Kasumi-1 (cell line): ENCODE results near the gene AMER2.

ENCODE experiments used
- DNase-seq, 2 experiments: peaks; one replicate each; lab custom pipeline; 2025; lab: John Stamatoyannopoulos, UW

AMER2 gene

DNA sequence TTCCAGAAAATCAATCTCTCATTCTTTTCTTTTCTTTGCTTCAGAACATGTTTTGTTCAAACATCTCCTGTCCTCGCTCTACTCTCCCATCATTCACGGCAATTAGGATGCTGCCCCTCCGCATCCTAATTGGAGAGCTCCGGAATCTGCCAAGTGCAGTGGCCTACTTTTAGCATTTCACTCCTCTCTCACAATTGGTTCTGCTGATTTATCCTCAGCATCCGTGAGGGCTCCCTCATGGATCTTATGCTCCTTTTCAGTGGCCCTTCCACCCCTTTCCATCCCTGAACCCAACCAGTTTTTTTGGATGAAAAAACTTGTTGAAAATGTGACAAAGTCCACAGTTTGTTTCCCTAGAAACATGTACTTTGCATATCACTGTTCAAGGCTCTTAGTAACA, 22.4 kb downstream of the AMER2 start:
- no peak for DNase-seq

DNA sequence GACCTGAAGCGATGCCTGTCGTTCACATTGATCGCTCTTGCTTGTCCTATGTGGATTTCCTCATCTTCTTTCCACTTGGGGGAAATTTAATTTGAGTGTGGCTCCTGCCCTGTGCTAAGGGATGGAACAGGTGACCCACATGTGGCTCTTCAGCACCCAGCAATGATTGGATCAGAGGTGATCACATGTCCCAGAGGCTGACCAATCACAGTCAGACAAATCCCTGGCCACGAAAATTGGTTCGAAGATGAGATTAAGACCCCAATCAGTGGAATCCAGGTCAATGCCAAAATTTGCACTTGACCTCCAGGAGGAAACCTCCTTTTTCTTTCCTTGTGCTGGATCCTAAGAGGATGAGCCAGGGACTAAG, 23.7 kb downstream of the AMER2 start:
- DNase-seq, result no peak

DNA sequence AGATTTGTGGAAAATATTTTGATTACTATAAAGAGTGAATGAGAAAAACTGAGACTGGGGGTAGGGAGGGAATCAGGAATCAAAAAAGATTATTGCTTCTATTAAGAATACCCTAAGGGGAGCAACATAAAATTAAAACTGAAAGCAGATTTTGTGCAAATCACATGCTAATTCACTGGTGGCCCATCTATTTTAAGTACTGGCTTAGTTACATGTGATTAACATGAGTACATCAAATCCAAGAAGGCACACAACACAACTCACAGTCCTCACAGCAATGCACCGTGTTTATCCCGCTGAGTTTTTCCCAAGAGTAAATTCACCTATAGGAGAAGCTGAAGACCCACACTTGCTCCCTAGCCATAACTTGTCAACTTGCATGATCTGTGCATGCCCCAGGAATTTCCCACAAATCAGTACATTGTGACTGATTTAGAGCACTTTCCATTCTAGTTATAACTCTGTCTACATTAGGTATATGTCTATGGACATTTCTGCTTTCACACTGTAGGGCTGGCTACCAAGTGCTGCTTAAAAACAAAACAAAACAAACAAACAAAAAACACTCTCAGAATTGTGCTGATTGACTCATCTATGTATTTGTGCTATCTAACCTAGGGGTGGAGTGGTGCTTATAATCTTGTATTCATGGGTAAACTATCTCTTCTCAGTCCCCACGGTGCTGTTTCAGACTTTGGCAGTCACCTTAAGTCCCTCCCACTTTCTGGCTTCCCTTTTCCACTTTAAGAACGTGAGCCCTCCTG, 24.3 kb downstream of the AMER2 start:
- no peak for DNase-seq

DNA sequence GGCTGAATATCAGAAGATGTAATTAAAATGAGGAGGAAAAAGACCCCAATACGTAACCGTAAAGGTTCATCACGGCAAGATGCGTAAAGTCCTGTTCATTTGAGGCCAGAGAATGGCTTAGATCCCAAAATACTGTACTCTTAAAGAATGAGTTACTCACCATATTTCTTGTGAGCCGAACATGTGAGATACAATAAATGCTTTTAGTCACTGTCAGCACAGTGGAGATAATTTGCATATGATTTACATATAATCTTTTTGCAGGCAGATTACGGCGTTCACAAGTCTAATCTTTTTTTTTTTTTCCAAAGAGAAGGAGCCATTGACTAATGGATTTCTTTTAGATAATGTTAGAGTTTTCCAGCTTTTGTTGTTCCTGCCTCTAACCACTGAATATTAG, 28.4 kb downstream of the AMER2 start:
- no peak for DNase-seq

DNA sequence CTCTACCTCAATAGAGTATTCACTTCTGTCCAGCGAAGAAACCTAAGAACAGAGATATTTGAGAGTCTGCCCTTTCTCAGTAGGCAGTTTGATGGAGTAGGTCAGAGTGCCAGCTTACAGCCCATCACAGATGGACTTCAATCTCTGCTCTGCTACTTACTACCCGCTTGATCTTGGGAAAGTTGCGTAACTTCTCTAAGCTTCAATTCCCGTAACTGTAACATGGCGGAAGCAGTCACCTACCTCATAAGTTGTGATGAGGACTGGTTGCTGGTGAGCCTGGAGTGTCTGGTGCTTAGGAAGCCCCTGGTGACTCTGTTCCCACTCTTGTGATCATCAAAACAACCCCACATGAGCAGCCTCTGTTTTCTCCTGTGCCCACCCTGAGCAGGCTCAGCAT, 31.0 kb downstream of the AMER2 start:
- DNase-seq, result no peak

DNA sequence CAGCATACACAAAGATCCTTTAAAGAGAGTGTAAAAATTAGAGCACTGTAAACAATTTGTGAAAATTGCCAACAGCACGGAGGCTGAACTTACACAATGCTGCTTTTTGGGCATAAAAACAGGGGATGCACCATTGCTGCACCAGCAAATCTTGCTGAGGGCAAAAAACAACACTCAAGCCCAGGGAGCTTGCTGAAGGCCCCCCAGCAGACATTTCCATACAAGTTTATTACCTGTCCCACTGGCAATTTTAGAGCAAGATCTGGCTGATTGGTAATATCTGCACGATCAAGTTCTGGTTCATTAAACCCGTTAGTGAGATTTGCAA, 34.3 kb downstream of the AMER2 start:
- DNase-seq, result no peak

DNA sequence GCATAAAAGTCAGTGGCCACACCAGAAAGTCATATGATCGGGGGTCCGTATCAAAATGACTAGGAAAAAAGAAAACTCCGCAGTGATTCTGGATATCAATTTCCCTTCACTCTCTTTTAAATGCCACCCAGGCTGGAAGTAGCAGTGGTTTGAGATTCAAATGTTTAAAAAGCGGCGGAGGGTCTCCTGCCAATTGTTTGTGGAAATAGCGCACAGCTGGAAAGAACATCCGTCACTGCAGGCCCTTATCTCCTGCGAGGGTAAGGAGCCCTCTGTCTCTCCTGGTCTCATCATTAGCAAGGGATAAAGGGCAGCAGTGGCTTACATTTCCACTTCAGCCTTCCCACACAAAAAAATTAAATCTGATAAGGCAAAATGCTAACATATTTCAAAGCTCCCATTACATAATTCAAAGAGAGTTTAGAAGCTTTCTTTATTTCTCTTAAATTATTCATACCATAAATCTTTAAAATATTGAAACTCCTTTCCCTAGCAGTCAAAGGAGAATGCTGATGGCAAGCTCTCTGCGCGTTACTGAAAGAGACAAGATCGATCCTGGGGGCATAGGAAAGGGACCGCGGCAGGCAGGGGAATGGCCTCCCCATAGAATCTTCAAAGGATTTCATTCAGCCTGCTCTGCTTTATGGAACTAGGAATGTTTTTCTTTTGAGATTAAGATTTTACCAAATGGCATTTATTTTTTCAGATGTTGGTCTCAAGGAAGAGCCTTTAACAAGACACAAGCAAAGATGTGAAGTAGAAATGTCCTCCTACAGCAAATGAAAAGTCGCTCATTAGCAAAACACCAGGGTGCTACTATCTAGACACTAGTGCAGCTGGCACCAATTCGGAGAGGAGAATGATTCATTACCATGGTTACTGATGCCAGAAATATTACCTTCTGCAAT, 35.0 kb downstream of the AMER2 start:
- DNase-seq, result no peak

DNA sequence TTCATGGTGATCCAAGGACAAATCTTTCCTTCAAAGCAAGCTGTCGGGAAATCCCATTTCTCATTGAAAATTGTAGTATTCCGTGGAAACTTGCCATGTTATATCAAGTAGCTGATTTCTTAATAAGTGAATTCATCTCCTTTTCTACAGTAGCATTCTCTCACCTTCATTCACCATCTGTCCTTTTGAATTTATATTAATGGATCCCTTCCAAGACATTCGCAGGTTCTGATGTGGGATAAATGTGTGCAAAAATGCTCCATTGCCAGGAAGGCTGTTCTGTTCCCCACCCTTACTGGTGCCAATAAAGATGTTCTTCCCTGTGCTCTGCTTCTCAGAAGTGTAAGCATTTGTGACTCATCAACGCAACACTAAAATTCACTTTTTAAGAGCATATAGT, 36.2 kb downstream of the AMER2 start:
- no peak for DNase-seq

DNA sequence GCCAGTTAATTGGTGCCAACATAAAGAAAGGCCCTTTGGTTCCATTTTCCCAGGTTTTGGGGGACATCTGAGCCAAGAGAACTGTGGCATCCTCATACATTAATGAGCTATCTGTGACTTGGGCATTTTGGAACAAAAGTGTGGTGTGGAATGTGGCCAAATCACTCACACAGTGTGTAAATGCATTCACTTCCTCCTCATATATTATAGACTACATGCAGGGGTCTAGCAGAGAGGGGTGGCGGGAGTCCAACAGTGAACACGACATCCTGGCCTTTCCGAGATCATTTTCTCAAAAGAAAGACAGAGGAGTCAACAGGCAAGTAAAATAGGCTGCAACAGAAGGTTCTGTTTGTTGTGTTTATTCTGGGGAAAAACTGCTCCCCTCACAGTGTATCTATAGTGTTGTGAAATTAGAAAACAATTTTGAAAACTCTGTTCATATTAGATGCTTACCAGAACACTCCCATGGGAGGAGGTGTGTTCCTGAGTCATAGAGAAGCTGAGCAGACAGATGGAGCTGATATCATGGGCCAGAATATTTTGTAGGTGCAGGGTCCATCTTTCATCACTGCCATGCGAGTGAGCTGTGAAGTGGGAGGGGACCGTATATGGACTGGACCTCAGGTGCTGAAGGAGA, 39.2 kb downstream of the AMER2 start:
- DNase-seq, result no peak

DNA sequence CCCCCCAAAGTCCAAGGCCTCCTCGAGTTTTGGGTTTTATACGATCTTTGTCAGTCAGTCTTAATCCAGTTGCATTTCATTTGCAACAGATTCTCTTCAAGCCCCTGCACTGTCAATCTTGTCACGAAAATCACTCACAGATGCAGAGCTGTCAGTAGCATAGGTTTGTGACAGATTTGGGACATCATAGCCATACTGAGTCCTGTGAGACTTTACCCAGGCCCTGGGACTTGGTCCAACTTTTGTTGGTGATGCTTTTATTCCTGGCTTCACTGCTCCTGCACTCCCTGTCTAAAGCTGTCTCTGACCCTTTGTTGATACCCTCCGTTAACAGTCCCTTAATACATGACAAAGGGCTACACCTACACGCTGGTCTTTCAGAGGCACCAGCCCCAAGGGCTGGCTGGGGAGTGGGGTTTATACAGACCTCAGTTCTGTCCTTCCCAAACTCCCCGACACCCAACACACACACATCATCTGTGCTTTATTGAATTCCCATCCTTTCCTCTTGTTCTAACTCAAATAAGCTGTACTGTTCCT, 40.1 kb downstream of the AMER2 start:
- DNase-seq, result no peak

DNA sequence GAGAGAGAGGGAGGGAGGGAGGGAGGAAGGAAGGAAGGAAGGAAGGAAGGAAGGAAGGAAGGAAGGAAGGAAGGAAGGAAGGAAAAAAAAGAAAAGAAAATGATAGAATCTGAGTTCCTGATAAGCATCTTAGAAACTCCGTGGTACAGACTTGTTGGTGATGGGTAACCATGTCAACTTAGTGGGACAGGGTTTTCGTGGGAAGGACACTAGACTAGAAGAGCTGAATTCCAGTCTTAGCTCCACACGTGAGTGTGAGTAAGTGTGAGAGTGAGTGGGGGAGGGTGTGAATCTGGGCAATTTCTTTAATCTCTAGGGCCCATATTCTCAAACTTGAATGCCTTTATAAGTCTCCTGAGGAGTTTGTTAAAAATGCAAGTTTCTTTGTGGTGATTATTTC, 41.1 kb downstream of the AMER2 start:
- DNase-seq, result no peak

DNA sequence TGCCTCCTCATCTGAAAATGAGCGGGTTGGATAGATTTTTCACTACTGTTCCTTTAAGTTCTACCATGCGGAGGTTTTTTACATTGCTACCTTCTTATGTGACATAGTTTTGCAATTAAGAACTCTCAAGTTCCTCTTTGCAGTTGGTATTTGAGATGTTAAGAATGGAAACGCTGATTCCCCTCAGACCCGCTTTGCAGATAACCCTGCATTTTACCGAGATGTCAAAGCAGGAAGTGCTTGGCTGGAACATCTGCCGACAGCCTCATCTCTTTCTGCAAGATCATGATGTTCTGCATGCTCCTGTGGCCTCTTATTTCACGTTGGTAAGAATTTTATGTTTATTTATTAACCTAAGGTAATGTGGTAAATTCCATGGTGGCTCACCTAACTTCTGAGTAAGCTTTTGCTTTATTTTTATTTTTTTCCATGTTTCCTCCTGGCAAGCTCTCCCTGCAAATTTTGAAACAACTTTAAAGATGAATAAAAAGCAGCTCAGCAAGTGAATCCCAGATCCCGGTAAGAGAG, 53.6 kb downstream of the AMER2 start:
- DNase-seq, result peak; percentile 25 to 58

DNA sequence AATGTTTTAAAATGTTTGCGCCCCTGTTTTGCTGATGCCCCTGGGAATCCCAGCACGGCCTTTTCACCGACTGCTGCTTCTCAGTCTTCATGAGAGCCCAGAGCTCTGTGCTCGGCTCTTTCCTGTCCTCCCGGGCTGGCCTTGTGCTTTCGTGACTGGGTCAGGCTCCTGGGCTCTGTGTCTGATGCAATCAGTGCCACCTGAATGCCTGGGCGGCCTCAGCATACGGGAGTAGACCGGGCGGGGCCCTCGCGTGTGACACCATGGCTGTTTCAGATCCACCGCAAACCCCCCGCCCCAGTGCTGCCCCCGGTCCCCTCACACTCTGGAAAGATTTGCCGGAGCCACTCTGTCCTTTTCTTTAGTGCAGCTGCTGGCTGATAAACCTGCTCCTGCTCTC, 54.8 kb downstream of the AMER2 start:
- DNase-seq, result no peak

DNA sequence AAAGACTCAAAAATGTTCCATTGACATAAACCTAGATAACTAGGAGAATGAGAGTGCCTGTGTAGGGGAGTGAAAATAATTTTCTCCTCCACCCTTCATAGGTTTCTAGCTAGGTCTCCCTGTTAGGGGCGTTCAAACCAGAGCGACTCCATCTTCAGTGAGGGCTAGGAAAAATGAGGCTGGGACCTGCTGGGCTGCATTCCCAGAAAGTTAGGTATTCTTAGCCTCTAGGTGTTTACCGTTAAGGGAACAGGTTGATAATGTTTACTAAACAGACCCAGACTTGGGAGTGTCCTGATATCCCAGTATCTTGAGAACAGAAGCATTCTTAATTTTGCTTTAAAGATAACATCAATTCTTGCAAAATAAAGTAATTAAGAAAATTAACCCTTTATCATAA, 56.0 kb downstream of the AMER2 start:
- no peak for DNase-seq

DNA sequence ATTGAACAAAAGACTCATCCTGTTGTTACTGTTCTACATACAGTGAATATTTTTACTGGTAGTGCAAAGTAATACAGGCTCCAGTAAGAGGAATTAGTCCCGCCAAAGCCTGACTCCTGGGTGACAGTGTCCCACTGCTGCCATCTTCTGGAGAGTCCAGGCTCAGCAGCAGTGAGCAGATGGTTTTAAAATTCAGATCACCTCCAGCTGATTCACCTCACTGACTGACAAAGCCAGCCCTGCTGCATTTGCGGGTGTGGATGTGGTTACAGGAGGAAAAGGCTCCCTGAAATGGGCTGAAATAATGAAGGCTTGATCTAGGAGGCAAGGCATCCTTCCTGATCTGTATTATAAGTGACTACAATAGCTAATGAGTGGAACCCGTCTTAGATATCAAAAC, 57.9 kb downstream of the AMER2 start:
- DNase-seq, result peak; percentile 45 to 71

DNA sequence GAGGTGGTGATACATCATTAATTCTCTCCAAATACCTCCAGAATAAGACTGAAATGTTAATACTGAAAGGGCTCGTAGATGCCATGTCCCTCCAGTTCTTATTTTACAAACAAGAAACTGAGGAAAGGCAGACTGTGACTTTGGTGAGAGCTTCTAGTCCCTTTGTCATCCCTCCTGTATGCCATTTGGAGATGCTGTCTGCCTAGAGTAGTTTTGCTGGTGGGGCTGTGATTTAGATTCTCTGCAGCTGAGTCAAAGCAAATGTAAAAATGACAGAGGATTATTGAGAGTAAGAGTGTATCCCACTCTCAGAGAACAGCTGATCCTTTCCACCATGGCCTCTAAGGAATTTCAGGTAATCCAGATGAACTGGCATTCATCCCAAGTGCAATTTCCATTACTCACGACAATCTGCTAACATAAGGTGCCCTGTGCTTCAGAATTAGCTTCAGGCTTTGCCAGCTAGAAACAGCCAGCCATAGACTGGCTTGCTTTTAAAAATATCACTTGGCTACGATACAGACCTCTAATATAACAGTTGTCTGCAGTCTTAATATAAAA, 59.3 kb downstream of the AMER2 start:
- DNase-seq, result no peak
